Naive B cell (primary cell): ENCODE measurements around the gene ITCH. TPM values are rescaled to one million over a fixed set of nuclear protein-coding genes. Genes with fewer than 3 reads are reported as not detected.
"Not testable (repeated sequence)": the region's sequence is repeated elsewhere in the genome, so short reads cannot be mapped to it uniquely, and the experiment has no call there.

ENCODE experiments used
- ATAC-seq, 2 donors: fragments of 150-1000 bp; cut with Tn5 transposase; 2 replicates each; pipeline ENCODE4 v1.10.0; 2021; ENCODE audit warnings: low read depth in 2 of 2, mild to moderate bottlenecking in 2 of 2, moderate library complexity in 2 of 2
- DNase-seq: peaks from one replicate; pipeline ENCODE4 v3.0.0; 2022
- H3K27ac Mint-ChIP-seq, 6 donors: one replicate each; pipeline ENCODE4 v1.8.0; 2020 to 2022; ENCODE audit warnings: mild to moderate bottlenecking in 6 of 6, mixed read lengths in 6 of 6, moderate library complexity in 5 of 6, inconsistent platforms in 2 of 6
- H3K27me3 Mint-ChIP-seq, 3 donors: one replicate each; pipeline ENCODE4 v1.8.0; 2021 to 2022; ENCODE audit warnings: mixed read lengths in 3 of 3, mild to moderate bottlenecking in 1 of 3
- H3K36me3 Mint-ChIP-seq, 2 donors: one replicate each; pipeline ENCODE4 v1.8.0; 2020 to 2022; ENCODE audit warnings: mixed read lengths in 2 of 2, inconsistent platforms in 1 of 2, mild to moderate bottlenecking in 1 of 2
- H3K4me1 Mint-ChIP-seq, 3 donors: one replicate each; pipeline ENCODE4 v1.8.0; 2020 to 2022; ENCODE audit warnings: mixed read lengths in 3 of 3, inconsistent platforms in 1 of 3, mild to moderate bottlenecking in 1 of 3, moderate library complexity in 1 of 3
- H3K4me3 Mint-ChIP-seq, 8 donors: one replicate each; pipeline ENCODE4 v1.8.0; 2020 to 2022; ENCODE audit warnings: mild to moderate bottlenecking in 8 of 8, mixed read lengths in 8 of 8, moderate library complexity in 8 of 8, inconsistent platforms in 2 of 8
- H3K9me3 Mint-ChIP-seq, 7 donors: one replicate each; pipeline ENCODE4 v1.8.0; 2020 to 2022; ENCODE audit warnings: mixed read lengths in 7 of 7, mild to moderate bottlenecking in 5 of 7, inconsistent platforms in 2 of 7, moderate library complexity in 1 of 7
- polyA plus RNA-seq, 6 donors: library from polyadenylated mRNA; unstranded; fragments of 300-500 nt; fragmentation: Illumina TruSeq; gene quantifications; one replicate each; pipeline ENCODE4 v1.2.3, GENCODE V29; 2021; ENCODE audit warnings: low read depth in 6 of 6

ITCH gene
- polyA plus RNA-seq, 6 donors from 2014 or later = 8.1 to 36.0 (median 25.3) TPM

DNA sequence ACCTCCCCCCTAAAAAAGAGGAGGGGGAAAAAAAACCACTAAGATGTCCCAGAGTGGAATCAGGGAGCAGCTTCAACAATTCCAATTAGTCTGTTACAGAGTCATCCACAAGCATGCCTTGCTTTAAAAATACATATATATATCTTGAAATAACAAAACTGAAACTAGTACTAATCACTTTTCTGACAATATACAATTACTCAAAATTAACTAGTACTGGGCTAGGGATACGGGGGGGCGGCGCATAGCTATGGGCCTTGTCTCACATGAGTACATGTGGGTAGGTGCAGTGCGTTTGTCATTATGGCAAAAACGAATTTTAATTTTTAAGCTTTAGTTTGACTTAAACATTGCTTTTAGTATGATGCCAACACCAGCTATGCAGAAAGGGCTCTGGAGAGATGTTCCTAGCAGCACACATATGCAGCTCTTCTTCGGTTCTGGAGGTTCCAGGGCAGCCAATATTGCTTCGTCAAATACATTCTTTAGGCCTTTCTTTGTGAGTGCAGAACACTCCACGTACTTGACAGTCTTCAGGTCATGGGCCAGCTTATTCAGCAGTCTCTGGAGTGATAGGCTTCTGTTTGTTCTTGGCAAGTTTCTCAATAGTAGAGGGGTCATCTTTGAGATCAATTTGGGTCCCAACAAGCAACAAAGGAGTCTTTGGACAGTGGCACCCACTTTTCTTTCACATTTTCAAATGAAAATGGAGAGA, 38.8 kb downstream of the ITCH start:
- no peak for ATAC-seq
- Mint-ChIP-seq H3K9me3 (no peaks in the 10 kb centered on the region), H3K36me3 (peaks cover 2 to 9% of the 10 kb centered on the region in 2 donors), H3K27ac (peak overlapping the region in 5 of 6 donors; percentile 3 to 74 (median 60)), H3K27me3 (no peaks in the 10 kb centered on the region), H3K4me3 (no peak overlapping the region), H3K4me1 (peaks cover 22 to 58% (median 26%) of the 10 kb centered on the region in 3 donors)
- no peak for DNase-seq

DNA sequence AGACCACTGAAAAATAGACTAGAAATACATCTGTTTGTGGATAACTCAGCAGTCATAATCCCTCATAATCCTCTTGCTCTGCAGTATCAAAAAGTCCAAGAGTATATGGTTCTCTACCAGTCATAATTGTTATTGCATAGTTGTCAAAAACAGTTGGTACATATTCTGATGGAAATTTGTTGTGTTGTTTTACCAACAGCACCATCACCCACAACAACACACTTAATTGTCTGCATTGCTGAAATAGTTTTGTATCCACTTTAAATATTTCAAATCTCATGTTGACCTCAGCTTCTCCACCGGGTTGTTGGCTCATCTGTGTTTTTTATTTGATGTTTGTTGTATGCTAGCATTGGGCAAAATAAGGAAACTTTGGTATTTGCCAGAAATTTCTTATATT, 39.4 kb downstream of the ITCH start:
- no peak for ATAC-seq
- H3K36me3 Mint-ChIP-seq = peaks cover 0 to 5% of the 10 kb centered on the region in 2 donors
- peaks cover 24 to 56% (median 27%) of the 10 kb centered on the region in 3 donors for H3K4me1 Mint-ChIP-seq
- peak overlapping the region in 1 of 6 donors; percentile 63 for H3K27ac Mint-ChIP-seq
- no peak for DNase-seq
- H3K4me3 Mint-ChIP-seq = no peak overlapping the region
- H3K27me3 Mint-ChIP-seq = no peaks in the 10 kb centered on the region
- H3K9me3 Mint-ChIP-seq = no peaks in the 10 kb centered on the region

DNA sequence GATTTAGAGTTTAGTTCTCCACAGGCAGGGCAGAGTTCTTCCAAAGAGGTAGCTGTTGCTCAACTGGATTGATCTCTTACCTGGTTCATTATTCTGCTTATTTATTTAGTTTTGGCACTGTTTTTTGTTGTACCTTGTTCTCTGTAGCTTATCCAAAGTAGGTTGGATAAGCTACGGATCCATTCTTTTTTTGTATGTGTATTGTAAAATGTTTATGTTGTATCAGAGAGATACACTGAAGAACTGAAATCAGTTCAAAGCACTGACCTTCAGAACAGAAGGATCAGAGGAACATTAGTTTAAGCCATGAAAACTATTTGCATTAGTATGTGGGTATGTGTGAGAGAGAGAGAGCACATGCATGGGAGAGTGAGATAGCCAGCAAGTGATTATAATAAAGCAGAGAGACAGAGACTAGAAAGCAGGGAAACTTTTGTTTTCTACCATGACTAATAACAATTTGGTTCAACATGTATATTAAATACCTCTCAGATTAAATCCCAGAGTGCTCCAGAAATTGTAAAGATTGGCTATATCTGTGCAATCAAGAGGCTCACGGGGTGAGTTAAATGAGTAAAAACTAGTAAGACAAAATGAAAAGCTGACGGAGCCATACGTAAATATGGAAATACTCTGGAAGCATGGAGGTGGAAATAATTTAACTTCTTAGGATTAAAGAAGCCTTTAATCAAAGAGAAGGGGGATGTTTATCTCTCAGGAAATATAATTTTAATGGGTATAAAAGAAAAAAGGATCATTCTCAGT, 40.2 kb downstream of the ITCH start:
- peaks cover 30 to 56% (median 31%) of the 10 kb centered on the region in 3 donors for H3K4me1 Mint-ChIP-seq
- DNase-seq (no peak), ATAC-seq (no peak)
- H3K27me3 Mint-ChIP-seq = no peaks in the 10 kb centered on the region
- peak overlapping the region; percentile 6 to 92 (median 64) for H3K27ac Mint-ChIP-seq
- H3K9me3 Mint-ChIP-seq = no peaks in the 10 kb centered on the region
- H3K36me3 Mint-ChIP-seq = peaks cover 5 to 6% of the 10 kb centered on the region in 2 donors
- peak overlapping the region in 3 of 8 donors; percentile 53 to 60 (median 59) for H3K4me3 Mint-ChIP-seq

DNA sequence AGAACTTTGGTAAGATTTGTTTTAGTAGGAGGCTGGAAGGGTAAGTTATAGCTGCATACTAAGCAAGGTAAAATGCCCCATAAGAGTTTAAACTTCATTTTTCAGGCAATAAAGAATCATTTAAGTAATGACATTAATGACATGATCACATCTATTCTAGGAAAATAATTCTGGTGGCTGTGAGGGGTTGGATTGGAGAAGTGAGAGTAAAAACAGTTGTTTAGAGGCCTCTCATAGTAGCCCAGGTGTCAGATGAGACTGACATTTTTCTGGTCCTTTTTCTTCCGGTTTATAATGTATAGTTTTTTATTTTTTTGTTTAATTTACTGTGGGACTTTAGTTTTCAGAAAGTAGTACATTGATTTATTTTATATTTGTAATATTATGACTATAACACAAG, 40.8 kb downstream of the ITCH start:
- peak; percentile 80 to 85 for ATAC-seq
- peaks cover 31 to 56% (median 35%) of the 10 kb centered on the region in 3 donors for H3K4me1 Mint-ChIP-seq

DNA sequence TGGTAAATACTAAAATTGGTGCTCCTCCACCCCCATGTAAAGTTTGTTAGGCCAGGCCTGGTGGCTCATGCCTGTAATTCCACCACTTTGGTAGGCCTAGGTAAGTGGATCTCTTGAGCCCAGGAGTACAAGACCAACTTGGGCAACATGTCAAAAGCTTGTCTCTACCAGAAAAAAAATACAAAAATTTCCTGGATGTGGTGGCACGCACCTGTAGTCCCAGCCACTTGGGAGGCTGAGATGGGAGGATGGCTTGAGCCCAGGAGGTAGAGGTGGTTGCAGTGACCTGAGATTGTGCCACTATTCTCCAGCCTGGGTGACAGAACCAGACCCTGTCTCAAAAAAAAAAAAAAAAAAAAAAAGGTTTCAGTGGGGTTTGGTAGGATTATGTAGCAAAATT, 41.7 kb downstream of the ITCH start:
- ATAC-seq (no peak), DNase-seq (no peak)
- H3K36me3 Mint-ChIP-seq = peaks cover 15 to 20% of the 10 kb centered on the region in 2 donors
- peaks cover 31 to 56% (median 39%) of the 10 kb centered on the region in 3 donors for H3K4me1 Mint-ChIP-seq
- no peaks in the 10 kb centered on the region for H3K9me3 Mint-ChIP-seq
- no peaks in the 10 kb centered on the region for H3K27me3 Mint-ChIP-seq
- peak overlapping the region in 4 of 8 donors; percentile 52 to 77 (median 61) for H3K4me3 Mint-ChIP-seq
- H3K27ac Mint-ChIP-seq = peak overlapping the region in 3 of 6 donors; percentile 20 to 63 (median 42)

More for the DNA sequence above, 40.8 kb downstream of the ITCH start:
- Mint-ChIP-seq H3K27ac (peak overlapping the region in 5 of 6 donors; percentile 5 to 92 (median 69)), H3K27me3 (no peaks in the 10 kb centered on the region), H3K36me3 (peaks cover 11 to 13% of the 10 kb centered on the region in 2 donors), H3K9me3 (no peaks in the 10 kb centered on the region), H3K4me3 (peak overlapping the region in 6 of 8 donors; percentile 13 to 65 (median 56))
- DNase-seq = peak; percentile 35

DNA sequence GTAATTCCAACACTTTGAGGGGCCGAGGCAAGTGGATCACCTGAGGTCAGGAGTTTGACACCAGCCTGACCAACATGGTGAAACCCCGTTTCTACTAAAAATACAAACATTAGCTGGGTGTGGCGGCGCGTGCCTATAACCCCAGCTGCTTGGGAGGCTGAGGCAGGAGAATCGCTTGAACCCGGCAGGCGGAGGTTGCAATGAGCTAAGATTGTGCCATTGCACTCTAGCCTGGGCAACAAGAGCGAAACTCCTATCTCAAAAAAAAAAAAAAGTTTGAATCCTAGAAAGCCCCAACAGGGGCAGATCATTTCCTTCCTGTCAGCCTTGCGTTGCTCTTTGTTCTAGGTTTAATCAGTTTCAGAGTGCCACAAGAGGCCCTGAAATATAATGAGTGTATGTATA, 42.2 kb downstream of the ITCH start:
- Mint-ChIP-seq H3K36me3 (peaks cover 14 to 20% of the 10 kb centered on the region in 2 donors), H3K27ac (peak overlapping the region in 4 of 6 donors; percentile 20 to 49 (median 33)), H3K4me3 (peak overlapping the region in 7 of 8 donors; percentile 16 to 77 (median 56)), H3K4me1 (peaks cover 31 to 51% (median 38%) of the 10 kb centered on the region in 3 donors)
- H3K27me3 Mint-ChIP-seq, H3K9me3 Mint-ChIP-seq: not testable (repeated sequence)
- ATAC-seq = peak; percentile 78 to 81
- DNase-seq = peak; percentile 27

DNA sequence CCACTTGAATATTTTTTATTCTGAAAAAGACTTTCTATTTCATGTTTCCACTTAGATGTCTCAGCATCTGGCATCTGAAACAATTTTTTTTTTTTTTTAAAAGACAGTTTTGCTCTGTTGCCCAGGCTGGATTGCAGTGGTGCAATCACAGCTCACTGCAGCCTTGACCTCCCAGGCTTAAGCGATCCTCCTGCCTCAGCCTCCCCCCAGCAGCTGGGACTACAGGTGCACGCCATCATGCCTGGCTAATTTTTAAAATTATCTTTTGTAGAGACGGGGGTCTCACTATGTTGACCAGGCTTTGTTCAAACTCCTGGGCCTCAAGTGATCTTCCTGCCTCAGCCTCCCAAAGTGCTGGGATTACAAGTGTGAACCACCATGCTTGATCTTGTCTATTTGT, 42.9 kb downstream of the ITCH start:
- not testable (repeated sequence) for DNase-seq, H3K27me3 Mint-ChIP-seq, H3K9me3 Mint-ChIP-seq, ATAC-seq
- peak overlapping the region in 4 of 6 donors; percentile 50 to 73 (median 72) for H3K27ac Mint-ChIP-seq
- H3K4me1 Mint-ChIP-seq = peaks cover 30 to 50% (median 35%) of the 10 kb centered on the region in 3 donors
- peaks cover 11 to 20% of the 10 kb centered on the region in 2 donors for H3K36me3 Mint-ChIP-seq
- peak overlapping the region in 1 of 8 donors; percentile 20 for H3K4me3 Mint-ChIP-seq

DNA sequence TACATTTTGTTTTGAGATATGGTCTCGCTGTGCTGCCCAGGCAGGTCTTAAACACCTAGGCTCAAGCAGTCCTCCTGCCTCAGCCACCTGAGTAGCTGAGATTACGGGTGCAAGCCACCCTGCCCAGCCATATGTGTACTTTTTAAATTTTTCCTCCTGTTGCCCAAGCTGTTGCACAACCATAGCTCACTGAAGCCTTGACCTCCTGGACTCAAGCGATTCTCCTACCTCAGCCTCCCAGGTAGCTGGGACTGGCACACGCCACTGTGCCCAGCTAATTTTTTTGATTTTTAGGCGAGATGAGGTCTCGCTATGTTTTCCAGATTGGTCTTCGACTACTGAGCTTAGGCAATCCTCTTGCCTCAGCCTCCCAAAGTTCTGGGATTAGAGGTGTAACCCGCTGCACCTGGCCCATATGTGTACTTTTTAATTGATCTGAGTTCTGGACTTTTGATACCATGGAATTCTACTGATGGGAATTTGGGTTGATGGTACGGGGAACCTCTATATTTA, 44.9 kb downstream of the ITCH start:
- Mint-ChIP-seq H3K27me3 (no peaks in the 10 kb centered on the region), H3K4me1 (peaks cover 17 to 40% (median 31%) of the 10 kb centered on the region in 3 donors), H3K9me3 (no peaks in the 10 kb centered on the region), H3K27ac (peak overlapping the region in 2 of 6 donors; percentile 30 to 47), H3K4me3 (no peak overlapping the region), H3K36me3 (peaks cover 11 to 20% of the 10 kb centered on the region in 2 donors)
- ATAC-seq (no peak), DNase-seq (no peak)

DNA sequence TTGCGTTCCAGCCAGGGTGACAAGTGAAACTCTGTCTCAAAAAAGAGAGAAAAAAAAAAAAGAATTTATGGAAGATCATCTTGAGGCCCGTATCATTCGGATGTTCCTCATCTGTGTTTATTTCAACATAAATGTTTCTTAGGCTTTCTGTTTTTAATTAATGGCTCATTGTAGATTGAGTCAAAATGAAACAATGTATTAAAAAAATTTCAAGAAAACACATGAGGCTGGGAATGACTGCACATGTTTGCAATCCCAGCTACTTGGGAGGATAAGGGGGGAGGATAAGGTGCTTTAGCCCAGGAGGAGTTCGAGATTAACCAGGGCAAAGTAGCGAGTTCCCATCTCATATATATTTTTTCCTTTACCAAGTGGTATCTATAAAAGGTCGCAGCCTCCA, 47.3 kb downstream of the ITCH start:
- Mint-ChIP-seq H3K9me3 (no peaks in the 10 kb centered on the region), H3K36me3 (peaks cover 18 to 20% of the 10 kb centered on the region in 2 donors), H3K4me3 (no peak overlapping the region), H3K27me3 (no peaks in the 10 kb centered on the region), H3K27ac (no peak overlapping the region), H3K4me1 (peaks cover 13 to 28% (median 25%) of the 10 kb centered on the region in 3 donors)
- DNase-seq (no peak), ATAC-seq (no peak)

DNA sequence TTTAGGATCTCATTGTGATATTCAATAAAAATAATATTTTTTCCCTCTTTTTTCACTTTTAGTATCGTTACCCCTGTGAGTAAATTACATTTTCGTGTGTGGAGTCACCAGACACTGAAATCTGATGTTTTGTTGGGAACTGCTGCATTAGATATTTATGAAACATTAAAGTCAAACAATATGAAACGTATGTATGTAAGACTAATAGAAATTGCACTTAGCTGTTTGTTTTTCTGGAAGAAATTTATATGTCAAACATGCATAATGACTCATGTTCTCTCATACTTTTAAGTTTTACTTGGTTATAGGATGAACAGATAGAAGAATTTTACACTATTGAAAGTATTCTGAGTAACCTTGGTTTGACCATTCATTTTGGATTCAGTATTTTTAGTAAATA, 49.4 kb downstream of the ITCH start:
- ATAC-seq (no peak), DNase-seq (no peak)
- no peak overlapping the region for H3K27ac Mint-ChIP-seq
- H3K27me3 Mint-ChIP-seq = no peaks in the 10 kb centered on the region
- no peaks in the 10 kb centered on the region for H3K9me3 Mint-ChIP-seq
- peaks cover 22 to 30% (median 23%) of the 10 kb centered on the region in 3 donors for H3K4me1 Mint-ChIP-seq
- H3K36me3 Mint-ChIP-seq = peaks cover 20 to 21% of the 10 kb centered on the region in 2 donors
- H3K4me3 Mint-ChIP-seq = no peak overlapping the region

DNA sequence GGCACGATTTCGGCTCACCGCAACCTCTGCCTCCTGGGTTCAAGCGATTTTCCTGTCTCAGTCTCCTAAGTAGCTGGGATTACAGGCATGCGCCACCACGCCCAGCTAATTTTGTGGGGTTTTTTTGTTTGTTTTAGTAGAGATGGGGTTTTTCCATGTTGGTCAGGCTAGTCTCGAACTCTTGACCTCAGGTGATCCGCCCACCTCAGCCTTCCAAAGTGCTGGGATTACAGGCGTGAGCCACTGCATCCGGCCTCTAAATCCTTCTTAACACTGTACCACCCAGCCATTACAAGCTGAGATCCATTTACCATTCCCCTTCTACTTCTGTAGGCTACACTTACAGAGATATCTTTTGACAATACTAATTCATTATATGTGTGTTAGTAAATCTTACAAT, 51.5 kb downstream of the ITCH start:
- Mint-ChIP-seq H3K27ac (peak overlapping the region; percentile 18 to 96 (median 85)), H3K4me1 (peaks cover 16 to 22% (median 20%) of the 10 kb centered on the region in 3 donors), H3K4me3 (peak overlapping the region in 3 of 8 donors; percentile 0 to 60 (median 27)), H3K36me3 (peaks cover 2 to 11% of the 10 kb centered on the region in 2 donors)
- not testable (repeated sequence) for ATAC-seq, DNase-seq, H3K27me3 Mint-ChIP-seq, H3K9me3 Mint-ChIP-seq

DNA sequence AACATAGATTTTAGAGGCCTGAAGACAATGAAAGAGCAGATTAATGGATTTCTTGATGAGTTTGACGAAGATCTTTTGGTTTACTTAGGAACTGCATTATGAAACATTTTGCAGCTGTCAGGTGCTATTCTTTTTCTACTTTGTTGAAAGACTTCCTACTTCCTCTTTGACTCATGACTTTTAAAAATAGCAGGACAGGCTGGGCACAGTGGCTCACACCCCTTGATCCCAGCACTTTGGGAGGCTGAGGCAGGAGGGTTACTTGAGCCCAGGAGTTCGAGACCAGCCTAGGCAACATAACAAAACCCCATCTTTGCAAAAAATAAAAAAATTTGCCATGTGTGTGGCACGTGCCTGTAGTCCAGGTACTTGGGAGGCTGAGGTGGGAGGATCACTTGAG, 52.0 kb downstream of the ITCH start:
- DNase-seq (no peak), ATAC-seq (peak; percentile 35)

DNA sequence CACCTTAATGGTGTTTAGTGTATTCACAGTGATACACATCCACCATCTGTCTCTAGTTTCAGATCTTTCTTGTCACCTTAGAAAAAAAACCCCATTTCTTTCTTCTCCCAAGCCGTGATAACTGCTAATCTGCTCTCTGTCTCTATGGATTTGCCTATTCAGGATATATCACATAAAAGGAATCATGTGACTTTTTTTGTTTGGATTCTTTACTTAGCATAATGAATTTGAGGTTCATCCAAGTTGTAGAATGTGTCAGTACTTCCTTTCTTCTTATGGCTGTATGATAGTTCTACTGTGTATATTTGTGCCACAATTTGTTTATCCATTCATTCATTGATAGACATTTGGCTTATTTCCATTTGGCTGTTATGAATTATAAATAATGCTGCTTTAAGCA, 57.1 kb downstream of the ITCH start:
- no peak for ATAC-seq
- peaks cover 10 to 17% of the 10 kb centered on the region in 2 donors for H3K36me3 Mint-ChIP-seq
- no peaks in the 10 kb centered on the region for H3K9me3 Mint-ChIP-seq
- no peak overlapping the region for H3K4me3 Mint-ChIP-seq
- peaks cover 13 to 23% (median 19%) of the 10 kb centered on the region in 3 donors for H3K4me1 Mint-ChIP-seq
- H3K27ac Mint-ChIP-seq = peak overlapping the region in 1 of 6 donors; percentile 52
- DNase-seq = no peak
- H3K27me3 Mint-ChIP-seq = no peaks in the 10 kb centered on the region

More for the DNA sequence above, 52.0 kb downstream of the ITCH start:
- Mint-ChIP-seq H3K27me3 (no peaks in the 10 kb centered on the region), H3K27ac (peak overlapping the region; percentile 26 to 96 (median 85)), H3K36me3 (peaks cover 0 to 11% of the 10 kb centered on the region in 2 donors), H3K9me3 (no peaks in the 10 kb centered on the region), H3K4me3 (peak overlapping the region in 4 of 8 donors; percentile 27 to 81 (median 54)), H3K4me1 (peaks cover 16 to 22% (median 20%) of the 10 kb centered on the region in 3 donors)
